SKM-1 (cell line): ENCODE measurements around the gene SCAPER.

Source experiments
- DNase-seq: peaks from one replicate; lab custom pipeline; 2025; ENCODE audit not compliant: unreplicated experiment; lab: John Stamatoyannopoulos, UW

Gene SCAPER

GRCh38 chr15:76376029-76376428, 529.1 kb downstream of the SCAPER start:
- DNase-seq: no peak

GRCh38 chr15:76368122-76368621, 537.0 kb downstream of the SCAPER start:
- no peak for DNase-seq

GRCh38 chr15:76366714-76367113, 538.4 kb downstream of the SCAPER start:
- DNase-seq: no peak

- no peak for DNase-seq
These were observed 541.9 kb downstream of the SCAPER start for GRCh38 chr15:76363251-76363650.

GRCh38 chr15:76360416-76360815, 544.7 kb downstream of the SCAPER start:
- no peak for DNase-seq

- no peak for DNase-seq
These were observed 546.0 kb downstream of the SCAPER start for GRCh38 chr15:76359152-76359551.

- DNase-seq: no peak
These were observed 546.7 kb downstream of the SCAPER start for GRCh38 chr15:76358453-76358852.

- DNase-seq: no peak
These were observed 550.2 kb downstream of the SCAPER start for GRCh38 chr15:76354823-76355440.

GRCh38 chr15:76353903-76354302, 551.2 kb downstream of the SCAPER start:
- DNase-seq: no peak

- no peak for DNase-seq
These were observed 552.0 kb downstream of the SCAPER start for GRCh38 chr15:76353023-76353577.

GRCh38 chr15:76349301-76350070, 555.7 kb downstream of the SCAPER start:
- no peak for DNase-seq

- no peak for DNase-seq
These were observed 557.6 kb downstream of the SCAPER start for GRCh38 chr15:76347482-76348055.

- no peak for DNase-seq
These were observed 558.3 kb downstream of the SCAPER start for GRCh38 chr15:76346669-76347481.

GRCh38 chr15:76345880-76346668, 559.1 kb downstream of the SCAPER start:
- DNase-seq: no peak

- DNase-seq: no peak
These were observed 559.6 kb downstream of the SCAPER start for GRCh38 chr15:76345583-76345879.

GRCh38 chr15:76344893-76345582, 560.1 kb downstream of the SCAPER start:
- DNase-seq: no peak

GRCh38 chr15:76343313-76343996, 561.7 kb downstream of the SCAPER start:
- no peak for DNase-seq

GRCh38 chr15:76342382-76343201, 562.5 kb downstream of the SCAPER start:
- no peak for DNase-seq

GRCh38 chr15:76342058-76342381, 563.1 kb downstream of the SCAPER start:
- DNase-seq: no peak
